Activated CD4-positive, CD25-positive, alpha-beta regulatory T cell treated with anti-CD3 and anti-CD28 coated beads, Interleukin-2, amount 50 U/mL, for 24 hours (primary cell): ENCODE results near the gene ICE2.

Source experiments
- ATAC-seq, 2 donors: fragments of 150-1000 bp; cut with Tn5 transposase; one replicate each; pipeline ENCODE4 v1.10.0; 2021; ENCODE audit warnings: mild to moderate bottlenecking in 1 of 2, moderate library complexity in 1 of 2

Gene ICE2

GRCh38 chr15:60478566-60479360 lies at the start of gene ICE2:
TSS of gene ICE2 (minus strand) at chr15:60479142. CDS start at chr15:60477977, 1,165 bp downstream.
- ATAC-seq: peak; percentile 92 to 96

- peak; percentile 81 to 90 for ATAC-seq
Measured at GRCh38 chr15:60528530-60528929, 49.6 kb upstream of the ICE2 start.

- ATAC-seq: no peak
Measured at GRCh38 chr15:60527456-60527855, 48.5 kb upstream of the ICE2 start.

GRCh38 chr15:60526127-60526616 lies 47.2 kb upstream of the ICE2 start:
- ATAC-seq: peak; percentile 22 to 34

GRCh38 chr15:60525341-60526039 lies 46.5 kb upstream of the ICE2 start:
- no peak for ATAC-seq

GRCh38 chr15:60523056-60523455 lies 44.1 kb upstream of the ICE2 start:
- ATAC-seq: no peak

- peak; percentile 70 to 72 for ATAC-seq
Measured at GRCh38 chr15:60520825-60521368, 42.0 kb upstream of the ICE2 start.

GRCh38 chr15:60520013-60520824 lies 41.3 kb upstream of the ICE2 start:
- peak; percentile 88 for ATAC-seq

- no peak for ATAC-seq
Measured at GRCh38 chr15:60519218-60519617, 40.3 kb upstream of the ICE2 start.

- no peak for ATAC-seq
Measured at GRCh38 chr15:60518511-60518910, 39.6 kb upstream of the ICE2 start.

- no peak for ATAC-seq
Measured at GRCh38 chr15:60514261-60514881, 35.4 kb upstream of the ICE2 start.

- ATAC-seq: no peak
Measured at GRCh38 chr15:60513676-60514075, 34.7 kb upstream of the ICE2 start.

- no peak for ATAC-seq
Measured at GRCh38 chr15:60512937-60513336, 34.0 kb upstream of the ICE2 start.

GRCh38 chr15:60511351-60512031 lies 32.5 kb upstream of the ICE2 start:
- no peak for ATAC-seq

GRCh38 chr15:60510006-60510405 lies 31.1 kb upstream of the ICE2 start:
- no peak for ATAC-seq

GRCh38 chr15:60509470-60509869 lies 30.5 kb upstream of the ICE2 start:
- ATAC-seq: peak; percentile 51 to 76

- peak; percentile 79 to 80 for ATAC-seq
Measured at GRCh38 chr15:60508442-60508841, 29.5 kb upstream of the ICE2 start.

- peak; percentile 59 to 70 for ATAC-seq
Measured at GRCh38 chr15:60507596-60508424, 28.9 kb upstream of the ICE2 start.

GRCh38 chr15:60496853-60497252 lies 17.9 kb upstream of the ICE2 start:
- no peak for ATAC-seq

- ATAC-seq: no peak
Measured at GRCh38 chr15:60494108-60494507, 15.2 kb upstream of the ICE2 start.

- ATAC-seq: no peak
Measured at GRCh38 chr15:60493166-60493565, 14.2 kb upstream of the ICE2 start.
